CD14-positive monocyte (primary cell): ENCODE measurements around the gene PACC1. TPM values are rescaled to one million over a fixed set of nuclear protein-coding genes. Genes with fewer than 3 reads are reported as not detected.
A peak's percentile ranks its signal among the peaks of the same experiment; 100 is the strongest.

Source experiments
- DNase-seq, 3 donors: peaks; one replicate each; pipeline ENCODE4 v3.0.0-alpha.2; 2011 to 2022
- H2AFZ ChIP-seq: 2 replicates; pipeline ENCODE4 v1.6.0; 2012; ENCODE audit warnings: mild to moderate bottlenecking, low read depth, low read length, inconsistent platforms; ENCODE audit not compliant: insufficient read depth, poor library complexity, severe bottlenecking
- H3K27ac ChIP-seq, 2 donors: 1 replicate in 1 of 2; 2 replicates in 1 of 2; pipeline ENCODE4 v1.5.1; 2012 to 2013; ENCODE audit warnings: low read length in 2 of 2, control low read depth in 1 of 2, inconsistent platforms in 1 of 2, low read depth in 1 of 2, mild to moderate bottlenecking in 1 of 2
- H3K27me3 ChIP-seq, 2 donors: one replicate each; pipeline versions ENCODE4 v1.6.0 to v1.6.1; 2011 to 2013; ENCODE audit warnings: low read length in 2 of 2; ENCODE audit not compliant: control insufficient read depth in 2 of 2, insufficient read depth in 2 of 2
- H3K36me3 ChIP-seq, 2 donors: replicated peaks in 1 of 2; 1 replicate in 1 of 2; 2 replicates in 1 of 2; pipeline versions ENCODE4 v1.5.1 to v1.6.1; 2012 to 2013; ENCODE audit warnings: low read length in 2 of 2, control low read depth in 1 of 2, inconsistent platforms in 1 of 2, mild to moderate bottlenecking in 1 of 2; ENCODE audit not compliant: insufficient read depth in 2 of 2, control insufficient read depth in 1 of 2
- H3K4me1 ChIP-seq, 2 donors: 1 replicate in 1 of 2; 2 replicates in 1 of 2; pipeline versions ENCODE4 v1.5.1 to v1.6.1; 2012 to 2013; ENCODE audit warnings: low read length in 2 of 2, control low read depth in 1 of 2, inconsistent platforms in 1 of 2, mild to moderate bottlenecking in 1 of 2, moderate library complexity in 1 of 2; ENCODE audit not compliant: insufficient read depth in 2 of 2, control insufficient read depth in 1 of 2
- H3K4me2 ChIP-seq: replicated peaks from 2 replicates; pipeline ENCODE3; 2012; ENCODE audit warnings: low read length, moderate library complexity, mild to moderate bottlenecking; ENCODE audit not compliant: poor library complexity, severe bottlenecking; ENCODE audit errors: extremely low read depth
- H3K4me3 ChIP-seq, 3 experiments: fragments of 200-600 bp in 1 of 3; sonication (generic) in 1 of 3; replicated peaks in 1 of 3; 1 replicate in 2 of 3; 2 replicates in 1 of 3; pipeline ENCODE4 v1.5.1; 2011 to 2013; ENCODE audit warnings: low read length in 3 of 3, mild to moderate bottlenecking in 3 of 3, control low read depth in 2 of 3, low read depth in 2 of 3, inconsistent platforms in 1 of 3, moderate library complexity in 1 of 3
- H3K79me2 ChIP-seq: 2 replicates; pipeline ENCODE4 v1.6.0; 2012; ENCODE audit warnings: mild to moderate bottlenecking, control low read depth, inconsistent platforms, low read length, moderate library complexity; ENCODE audit not compliant: insufficient read depth
- H3K9ac ChIP-seq: 2 replicates; pipeline ENCODE4 v1.6.0; 2017; ENCODE audit warnings: low read length, mild to moderate bottlenecking; ENCODE audit not compliant: insufficient read depth, poor library complexity, severe bottlenecking
- H3K9me3 ChIP-seq, 2 donors: replicated peaks in 1 of 2; 1 replicate in 1 of 2; 2 replicates in 1 of 2; pipeline versions ENCODE4 v1.5.1 to v1.6.1; 2012 to 2013; ENCODE audit warnings: low read length in 2 of 2, control low read depth in 1 of 2; ENCODE audit not compliant: control insufficient read depth in 1 of 2, insufficient read depth in 1 of 2
- H4K20me1 ChIP-seq: 2 replicates; pipeline ENCODE4 v1.6.0; 2012; ENCODE audit warnings: mild to moderate bottlenecking, low read length, control low read depth, moderate library complexity; ENCODE audit not compliant: insufficient read depth
- H3K27ac Mint-ChIP-seq, 7 donors: one replicate each; pipeline ENCODE4 v1.8.0; 2020; ENCODE audit warnings: mild to moderate bottlenecking in 7 of 7, mixed read lengths in 7 of 7, moderate library complexity in 6 of 7, inconsistent platforms in 2 of 7
- H3K27me3 Mint-ChIP-seq, 3 donors: one replicate each; pipeline ENCODE4 v1.8.0; 2021 to 2022; ENCODE audit warnings: low read depth in 3 of 3, mild to moderate bottlenecking in 3 of 3, mixed read lengths in 3 of 3, moderate library complexity in 3 of 3, inconsistent platforms in 1 of 3
- H3K36me3 Mint-ChIP-seq, 2 donors: one replicate each; pipeline ENCODE4 v1.8.0; 2020; ENCODE audit warnings: mixed read lengths in 2 of 2, inconsistent platforms in 1 of 2, mild to moderate bottlenecking in 1 of 2
- H3K4me1 Mint-ChIP-seq: one replicate; pipeline ENCODE4 v1.8.0; 2020; ENCODE audit warnings: mild to moderate bottlenecking, mixed read lengths
- H3K4me3 Mint-ChIP-seq, 2 donors: one replicate each; pipeline ENCODE4 v1.8.0; 2020; ENCODE audit warnings: mild to moderate bottlenecking in 2 of 2, mixed read lengths in 2 of 2, moderate library complexity in 1 of 2
- H3K9me3 Mint-ChIP-seq, 7 donors: one replicate each; pipeline ENCODE4 v1.8.0; 2020 to 2022; ENCODE audit warnings: mixed read lengths in 7 of 7, mild to moderate bottlenecking in 6 of 7, moderate library complexity in 6 of 7, inconsistent platforms in 2 of 7
- CTCF ChIP-seq: fragments of 200-600 bp; IDR thresholded peaks from one replicate; pipeline ENCODE4 v1.8.0; 2022; ENCODE audit warnings: antibody characterized with exemption, mild to moderate bottlenecking
- WGBS: methylation state at CpG from one replicate; pipeline ENCODE4 v1.1.5; 2013; ENCODE audit warnings: missing lambda C conversion rate; ENCODE audit not compliant: insufficient coverage; 5-methylcytosine and 5-hydroxymethylcytosine counted together
- intact Hi-C, 2 donors: fragments of 100-400 bp; cut with micrococcal nuclease; formaldehyde crosslinking; loops; one replicate each; pipeline versions ENCODE4 v1.15.0 to v1.15.1; 2023
- polyA plus RNA-seq, 3 donors: library from polyadenylated mRNA; depleted of rRNA in 1 of 3; unstranded in 2 of 3; stranded (reverse) in 1 of 3; fragments of 300-500 nt in 2 of 3; fragments of >200 nt in 1 of 3; fragmentation: Illumina TruSeq in 2 of 3; gene quantifications; 1 replicate in 2 of 3; 2 replicates in 1 of 3; pipeline ENCODE4 v1.2.3, GENCODE V29; 2012 to 2021

PACC1 gene
- polyA plus RNA-seq, 3 donors = 14.0 to 16.6 (median 14.7) TPM

- peaks cover 48% of the 10 kb centered on the region for H3K79me2 ChIP-seq
- H3K36me3 ChIP-seq = peaks cover 32 to 45% of the 10 kb centered on the region in 2 donors
- peaks cover 5% of the 10 kb centered on the region for H4K20me1 ChIP-seq
- intact Hi-C loops = no loop called here
- peaks cover 46 to 47% of the 10 kb centered on the region in 2 donors for H3K4me1 ChIP-seq
- H3K9me3 ChIP-seq = no peaks in the 10 kb centered on the region
- peak overlapping the region; percentile 74 for H2AFZ ChIP-seq
- H3K36me3 Mint-ChIP-seq = peaks cover 39 to 46% of the 10 kb centered on the region in 2 donors
- H3K27ac Mint-ChIP-seq = peak overlapping the region in 5 of 7 donors; percentile 14 to 92 (median 79)
- WGBS = 0% methylated on average over 2 of the region's 3 CpGs
- H3K4me3 Mint-ChIP-seq = peak overlapping the region; percentile 69 to 81
- H3K4me1 Mint-ChIP-seq = peaks cover 50% of the 10 kb centered on the region
- no peak for TF ChIP-seq CTCF
- no peaks in the 10 kb centered on the region for H3K27me3 ChIP-seq
- peak overlapping the region in 1 of 2 donors; percentile 46 for H3K27ac ChIP-seq
- peaks cover 0 to 2% (median 0%) of the 10 kb centered on the region in 3 donors for H3K27me3 Mint-ChIP-seq
- peaks cover 0 to 3% (median 0%) of the 10 kb centered on the region in 7 donors for H3K9me3 Mint-ChIP-seq
- peak overlapping the region; percentile 42 for H3K4me2 ChIP-seq
- peak overlapping the region; percentile 4 to 46 (median 8) for H3K4me3 ChIP-seq
- no peak overlapping the region for H3K9ac ChIP-seq
- peak in 2 of 3 donors; percentile 20 to 22 for DNase-seq
These were observed 2.3 kb downstream of the PACC1 start for GRCh38 chr1:212412374-212412773.

- intact Hi-C loops = no loop called here
- no peak overlapping the region for H3K4me3 Mint-ChIP-seq
These were observed 4.4 kb downstream of the PACC1 start for GRCh38 chr1:212410231-212410820.

More at GRCh38 chr1:212410231-212410820, 4.4 kb downstream of the PACC1 start:
- peaks cover 5% of the 10 kb centered on the region for H4K20me1 ChIP-seq
- Mint-ChIP-seq H3K27me3 (no peaks in the 10 kb centered on the region), H3K36me3 (peaks cover 58 to 66% of the 10 kb centered on the region in 2 donors), H3K27ac (peak overlapping the region in 6 of 7 donors; percentile 39 to 90 (median 82)), H3K9me3 (peaks cover 0 to 5% (median 0%) of the 10 kb centered on the region in 7 donors), H3K4me1 (peaks cover 46% of the 10 kb centered on the region)
- 92% methylated on average over 5 of the region's 8 CpGs for WGBS
- no peak overlapping the region for H2AFZ ChIP-seq
- H3K36me3 ChIP-seq = peaks cover 49 to 65% of the 10 kb centered on the region in 2 donors
- H3K27me3 ChIP-seq = no peaks in the 10 kb centered on the region
- H3K4me1 ChIP-seq = peaks cover 41% of the 10 kb centered on the region in 2 donors
- H3K79me2 ChIP-seq = peaks cover 53% of the 10 kb centered on the region
- peak in 1 of 3 donors; percentile 17 for DNase-seq
- no peak overlapping the region for H3K4me3 ChIP-seq
- no peak overlapping the region for H3K9ac ChIP-seq
- peak overlapping the region; percentile 25 to 47 for H3K27ac ChIP-seq
- H3K9me3 ChIP-seq = no peaks in the 10 kb centered on the region
- H3K4me2 ChIP-seq = no peak overlapping the region
- TF ChIP-seq CTCF = no peak
